GM20431 (cell line): ENCODE measurements around the gene SKA2.
"Not testable (repeated sequence)": the region's sequence is repeated elsewhere in the genome, so short reads cannot be mapped to it uniquely, and the experiment has no call there.

Experiments used
- in situ Hi-C: fragments of 300-500 bp; cut with MseI, MboI; formaldehyde crosslinking; loops from one replicate; pipeline ENCODE4 v1.15.0; 2020; ENCODE audit warnings: low sequenced_read_pairs; ENCODE audit not compliant: unreplicated experiment

SKA2 gene

GRCh38 chr17:59106463-59107305, 48.3 kb downstream of the SKA2 start, which contains the start of gene TRIM37:
Gene TRIM37, minus strand, starts transcription at chr17:59106880. Its CDS starts 419 bp downstream, at chr17:59106461.
- in situ Hi-C loops = no loop called here

- in situ Hi-C loops = no loop called here
Observed at GRCh38 chr17:59105852-59106462, 49.0 kb downstream of the SKA2 start.

GRCh38 chr17:59101178-59101577, 53.8 kb downstream of the SKA2 start:
- in situ Hi-C loops = no loop called here

- in situ Hi-C loops = no loop called here
Observed at GRCh38 chr17:59097876-59098275, 57.1 kb downstream of the SKA2 start.

GRCh38 chr17:59094861-59095530, 60.0 kb downstream of the SKA2 start:
- in situ Hi-C loops = no loop called here

- in situ Hi-C loops = no loop called here
Observed at GRCh38 chr17:59093702-59094231, 61.2 kb downstream of the SKA2 start.

- in situ Hi-C loops = no loop called here
Observed at GRCh38 chr17:59093145-59093701, 61.8 kb downstream of the SKA2 start.

GRCh38 chr17:59090593-59090992, 64.4 kb downstream of the SKA2 start:
- in situ Hi-C loops = not testable (repeated sequence)

- in situ Hi-C loops = no loop called here
Observed at GRCh38 chr17:59084154-59084553, 70.8 kb downstream of the SKA2 start.

GRCh38 chr17:59074494-59074893, 80.5 kb downstream of the SKA2 start:
- in situ Hi-C loops = no loop called here

- in situ Hi-C loops = no loop called here
Observed at GRCh38 chr17:59073972-59074371, 81.0 kb downstream of the SKA2 start.

- in situ Hi-C loops = no loop called here
Observed at GRCh38 chr17:59069856-59070255, 85.1 kb downstream of the SKA2 start.

GRCh38 chr17:59067756-59068155, 87.2 kb downstream of the SKA2 start:
- in situ Hi-C loops = no loop called here

- in situ Hi-C loops = no loop called here
Observed at GRCh38 chr17:59067340-59067739, 87.6 kb downstream of the SKA2 start.

GRCh38 chr17:59062509-59062908, 92.5 kb downstream of the SKA2 start:
- in situ Hi-C loops = no loop called here
